OCI-LY7 (cell line): ENCODE results near the gene AGR2. TPM values are rescaled to one million over a fixed set of nuclear protein-coding genes. Genes with fewer than 3 reads are reported as not detected.

Source experiments
- BruUV-seq: library from RNA; stranded (reverse); fragments of 400-500 nt; replicated peaks from 2 replicates; lab custom pipeline; 2021; lab: Mats Ljungman, UMichigan
- CTCF ChIA-PET: fragments of 300-600 bp; sonication (Branson Sonifier 250); formaldehyde crosslinking; loops from one replicate; lab custom pipeline; 2022; ENCODE audit warnings: antibody characterized with exemption; ENCODE audit not compliant: unreplicated experiment; lab: Charles Lee
- POLR2A ChIA-PET: fragments of 300-600 bp; sonication (Branson Sonifier 250); formaldehyde crosslinking; loops from one replicate; lab custom pipeline; 2022; ENCODE audit warnings: antibody characterized with exemption; lab: Charles Lee
- DNase-seq: peaks from one replicate; pipeline ENCODE4 v3.0.0-alpha.2; 2015; ENCODE audit warnings: low spot score
- H2AFZ ChIP-seq: fragments of 200-600 bp; sonication (generic), shearing (Covaris generic); 2 replicates; pipeline ENCODE4 v1.6.1; 2014; ENCODE audit warnings: mild to moderate bottlenecking, antibody characterized with exemption, low read length, moderate library complexity
- H3K27ac ChIP-seq: fragments of 200-600 bp; sonication (generic); 2 replicates; pipeline ENCODE4 v1.5.1; 2014; ENCODE audit warnings: mixed run types, low read depth, mild to moderate bottlenecking, moderate library complexity, low read length, inconsistent platforms; ENCODE audit not compliant: poor library complexity, severe bottlenecking
- H3K36me3 ChIP-seq: fragments of 200-600 bp; sonication (generic); 2 replicates; pipeline ENCODE4 v1.6.1; 2014; ENCODE audit warnings: mild to moderate bottlenecking, antibody characterized with exemption, low read length, moderate library complexity, mixed read lengths; ENCODE audit not compliant: insufficient read depth
- H3K4me1 ChIP-seq: fragments of 200-600 bp; sonication (generic); 2 replicates; pipeline ENCODE4 v1.5.1; 2014; ENCODE audit warnings: mild to moderate bottlenecking, low read length; ENCODE audit not compliant: insufficient read depth, poor library complexity, severe bottlenecking
- H3K4me2 ChIP-seq: fragments of 200-600 bp; sonication (generic); 2 replicates; pipeline ENCODE4 v1.6.1; 2014; ENCODE audit warnings: mild to moderate bottlenecking, low read length
- H3K4me3 ChIP-seq: fragments of 200-600 bp; sonication (generic); 2 replicates; pipeline ENCODE4 v1.5.1; 2014; ENCODE audit warnings: mild to moderate bottlenecking, low read depth, low read length; ENCODE audit not compliant: poor library complexity, severe bottlenecking
- H3K79me2 ChIP-seq: fragments of 200-600 bp; sonication (generic); 2 replicates; pipeline ENCODE4 v1.6.1; 2016; ENCODE audit warnings: low read depth, mild to moderate bottlenecking, low read length, moderate library complexity, mixed read lengths; ENCODE audit not compliant: insufficient read depth
- H3K9me2 ChIP-seq: fragments of 200-600 bp; sonication (generic); 2 replicates; pipeline ENCODE4 v1.6.1; 2016; ENCODE audit warnings: mild to moderate bottlenecking, low read length, mixed read lengths; ENCODE audit not compliant: insufficient read depth
- H3K9me3 ChIP-seq: fragments of 200-600 bp; sonication (generic); 2 replicates; pipeline ENCODE4 v1.6.1; 2014; ENCODE audit warnings: mild to moderate bottlenecking, mixed run types, low read length, mixed read lengths
- H4K20me1 ChIP-seq: fragments of 200-600 bp; sonication (generic); 2 replicates; pipeline ENCODE4 v1.6.1; 2014; ENCODE audit warnings: mild to moderate bottlenecking, antibody characterized with exemption, low read length, moderate library complexity, mixed read lengths; ENCODE audit not compliant: insufficient read depth
- EZH2phosphoT487 ChIP-seq: fragments of 200-600 bp; sonication (generic); IDR thresholded peaks from 2 replicates; pipeline ENCODE4 v1.6.1; 2018; ENCODE audit warnings: low read depth, borderline replicate concordance, mild to moderate bottlenecking, mixed run types, antibody characterized with exemption, low read length, moderate library complexity, mixed read lengths
- intact Hi-C: fragments of 100-400 bp; cut with micrococcal nuclease; formaldehyde crosslinking; loops from one replicate; pipeline ENCODE4 v1.10.0; 2022; ENCODE audit not compliant: unreplicated experiment
- total RNA-seq, 2 experiments: library from RNA; depleted of rRNA in 1 of 2; stranded (reverse); fragments of >200 nt in 1 of 2; shearing (Covaris generic) in 1 of 2; gene quantifications; 2 replicates each; pipeline ENCODE4 v1.2.3, GENCODE V29; 2014 to 2022
- TF ChIP-seq, protein P1 (sequence below): fragments of 200-600 bp; sonication (generic); conservative IDR thresholded peaks from 2 replicates; pipeline ENCODE4 v1.5.1; 2014; ENCODE audit warnings: mild to moderate bottlenecking, antibody characterized with exemption, low read length, moderate library complexity, mixed read lengths

Gene AGR2
- total RNA-seq, 2 experiments from 2014 or later, result not detected

- H3K9me3 ChIP-seq, result no peaks in the 10 kb centered on the region
- H3K4me3 ChIP-seq, result no peak overlapping the region
- TF ChIP-seq, protein P1, sequence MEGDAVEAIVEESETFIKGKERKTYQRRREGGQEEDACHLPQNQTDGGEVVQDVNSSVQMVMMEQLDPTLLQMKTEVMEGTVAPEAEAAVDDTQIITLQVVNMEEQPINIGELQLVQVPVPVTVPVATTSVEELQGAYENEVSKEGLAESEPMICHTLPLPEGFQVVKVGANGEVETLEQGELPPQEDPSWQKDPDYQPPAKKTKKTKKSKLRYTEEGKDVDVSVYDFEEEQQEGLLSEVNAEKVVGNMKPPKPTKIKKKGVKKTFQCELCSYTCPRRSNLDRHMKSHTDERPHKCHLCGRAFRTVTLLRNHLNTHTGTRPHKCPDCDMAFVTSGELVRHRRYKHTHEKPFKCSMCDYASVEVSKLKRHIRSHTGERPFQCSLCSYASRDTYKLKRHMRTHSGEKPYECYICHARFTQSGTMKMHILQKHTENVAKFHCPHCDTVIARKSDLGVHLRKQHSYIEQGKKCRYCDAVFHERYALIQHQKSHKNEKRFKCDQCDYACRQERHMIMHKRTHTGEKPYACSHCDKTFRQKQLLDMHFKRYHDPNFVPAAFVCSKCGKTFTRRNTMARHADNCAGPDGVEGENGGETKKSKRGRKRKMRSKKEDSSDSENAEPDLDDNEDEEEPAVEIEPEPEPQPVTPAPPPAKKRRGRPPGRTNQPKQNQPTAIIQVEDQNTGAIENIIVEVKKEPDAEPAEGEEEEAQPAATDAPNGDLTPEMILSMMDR, result no peak
- no peak for TF ChIP-seq EZH2phosphoT487
- no TSS peak for BruUV-seq
- no peaks in the 10 kb centered on the region for H3K4me1 ChIP-seq
- H2AFZ ChIP-seq, result no peak overlapping the region
- POLR2A ChIA-PET, result interaction anchor here (0.7 to 1.6 kb wide), 2 partner anchors 13 to 97 kb away, joined by 3 to 4 read pairs; no protein-coding TSS in a partner anchor
- intact Hi-C loops, result no loop called here
- no peak for DNase-seq
- CTCF ChIA-PET, result no interaction called here
- H3K4me2 ChIP-seq, result no peak overlapping the region
- no peaks in the 10 kb centered on the region for H3K9me2 ChIP-seq
- no peaks in the 10 kb centered on the region for H3K79me2 ChIP-seq
- no peaks in the 10 kb centered on the region for H4K20me1 ChIP-seq
- H3K36me3 ChIP-seq, result no peaks in the 10 kb centered on the region
- no peak overlapping the region for H3K27ac ChIP-seq
Measured at GRCh38 chr7:16786257-16786656, 18.5 kb downstream of the AGR2 start.

GRCh38 chr7:16785846-16786245 is 19.0 kb downstream of the AGR2 start:
- Histone ChIP-seq H3K9me3 (no peaks in the 10 kb centered on the region), H2AFZ (no peak overlapping the region), H4K20me1 (no peaks in the 10 kb centered on the region), H3K4me2 (no peak overlapping the region), H3K4me1 (no peaks in the 10 kb centered on the region), H3K36me3 (no peaks in the 10 kb centered on the region), H3K79me2 (no peaks in the 10 kb centered on the region), H3K4me3 (no peak overlapping the region), H3K27ac (no peak overlapping the region), H3K9me2 (no peaks in the 10 kb centered on the region)
- ChIA-PET CTCF (no interaction called here), POLR2A (interaction anchor here (1.6 kb wide), 1 partner anchor 14 kb away, joined by 4 read pairs; no protein-coding TSS in a partner anchor)
- intact Hi-C loops, result no loop called here
- TF ChIP-seq EZH2phosphoT487, result no peak
- TF ChIP-seq, protein P1, result no peak
- BruUV-seq, result no TSS peak
- DNase-seq, result no peak

GRCh38 chr7:16785321-16785720 is 19.5 kb downstream of the AGR2 start:
- no peak overlapping the region for H3K4me3 ChIP-seq
- no peak overlapping the region for H2AFZ ChIP-seq
- no TSS peak for BruUV-seq
- no peak for DNase-seq
- H3K9me3 ChIP-seq, result no peaks in the 10 kb centered on the region
- no peaks in the 10 kb centered on the region for H4K20me1 ChIP-seq
- CTCF ChIA-PET, result no interaction called here
- intact Hi-C loops, result no loop called here
- no peaks in the 10 kb centered on the region for H3K36me3 ChIP-seq
- H3K27ac ChIP-seq, result no peak overlapping the region
- POLR2A ChIA-PET, result no interaction called here
- H3K79me2 ChIP-seq, result no peaks in the 10 kb centered on the region
- no peaks in the 10 kb centered on the region for H3K9me2 ChIP-seq
- no peak overlapping the region for H3K4me2 ChIP-seq
- TF ChIP-seq EZH2phosphoT487, result no peak
- TF ChIP-seq, protein P1, result no peak
- H3K4me1 ChIP-seq, result no peaks in the 10 kb centered on the region
